ENCODE results near the gene OLIG2.

Gene OLIG2

GRCh38 chr21:33028773-33029384 lies 3.1 kb downstream of the OLIG2 start:
- no peak for TF ChIP-seq ZFX (IDR thresholded peaks at IDR 0.05)
- TF ChIP-seq CTCF (conservative IDR thresholded peaks at IDR 0.05) = no peak
- H3K27ac ChIP-seq = no peak overlapping the region

DNA sequence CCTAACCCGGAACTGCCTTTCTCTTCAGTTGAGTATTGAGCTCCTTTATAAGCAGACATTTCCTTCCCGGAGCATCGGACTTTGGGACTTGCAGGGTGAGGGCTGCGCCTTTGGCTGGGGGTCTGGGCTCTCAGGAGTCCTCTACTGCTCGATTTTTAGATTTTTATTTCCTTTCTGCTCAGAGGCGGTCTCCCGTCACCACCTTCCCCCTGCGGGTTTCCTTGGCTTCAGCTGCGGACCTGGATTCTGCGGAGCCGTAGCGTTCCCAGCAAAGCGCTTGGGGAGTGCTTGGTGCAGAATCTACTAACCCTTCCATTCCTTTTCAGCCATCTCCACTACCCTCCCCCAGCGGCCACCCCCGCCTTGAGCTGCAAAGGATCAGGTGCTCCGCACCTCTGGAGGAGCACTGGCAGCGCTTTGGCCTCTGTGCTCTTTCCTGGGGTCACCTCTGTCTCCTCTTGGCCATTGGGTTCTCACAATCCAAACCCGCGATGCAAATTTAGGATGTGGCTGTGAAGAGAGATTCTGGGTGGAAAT lies 3.7 kb downstream of the OLIG2 start:
- no peak overlapping the region for H3K27ac ChIP-seq
- TF ChIP-seq ZFX (IDR thresholded peaks at IDR 0.05) (no peak), CTCF (conservative IDR thresholded peaks at IDR 0.05) (no peak)

GRCh38 chr21:33029975-33030461 lies 4.3 kb downstream of the OLIG2 start:
- no peak overlapping the region for H3K27ac ChIP-seq
- no peak for TF ChIP-seq CTCF (conservative IDR thresholded peaks at IDR 0.05)
- TF ChIP-seq ZFX (IDR thresholded peaks at IDR 0.05) = no peak

DNA sequence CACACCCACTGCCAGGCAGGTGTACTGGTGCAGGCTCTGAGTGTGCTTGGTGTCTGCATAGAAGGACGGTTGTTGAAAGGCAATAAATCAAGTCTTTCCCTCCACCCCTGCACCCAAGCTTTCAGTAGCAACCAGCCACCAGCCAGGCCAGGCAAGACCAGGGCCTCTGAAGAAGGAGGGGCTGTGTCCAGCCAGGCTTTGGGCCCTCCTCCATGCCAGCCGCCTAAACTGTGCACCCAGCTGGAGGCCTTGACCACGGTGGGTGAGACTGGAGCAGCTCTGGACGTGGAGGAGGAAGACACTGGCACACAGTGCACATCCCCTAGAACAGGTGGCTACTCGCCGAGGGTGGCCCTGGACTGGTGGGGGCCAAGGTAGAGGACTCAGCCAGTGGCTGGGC lies 4.9 kb downstream of the OLIG2 start:
- TF ChIP-seq ZFX (IDR thresholded peaks at IDR 0.05) (no peak), CTCF (conservative IDR thresholded peaks at IDR 0.05) (no peak)
- H3K27ac ChIP-seq = no peak overlapping the region

GRCh38 chr21:33031152-33031911 lies 5.6 kb downstream of the OLIG2 start:
- TF ChIP-seq CTCF (conservative IDR thresholded peaks at IDR 0.05) = no peak
- no peak for TF ChIP-seq ZFX (IDR thresholded peaks at IDR 0.05)
- H3K27ac ChIP-seq = no peak overlapping the region

GRCh38 chr21:33032434-33033047 lies 6.8 kb downstream of the OLIG2 start:
- no peak overlapping the region for H3K27ac ChIP-seq
- no peak for TF ChIP-seq CTCF (conservative IDR thresholded peaks at IDR 0.05)
- TF ChIP-seq ZFX (IDR thresholded peaks at IDR 0.05) = no peak

Data from C4-2B (cell line).